ENCODE results near the gene SLA2. TPM values are rescaled to one million over a fixed set of nuclear protein-coding genes. Genes with fewer than 3 reads are reported as not detected.
"Not testable (repeated sequence)": the region's sequence is repeated elsewhere in the genome, so short reads cannot be mapped to it uniquely, and the experiment has no call there.

SLA2 gene
- total RNA-seq, 3 donors from 2014 or later = 1.5 to 1.6 (median 1.6) TPM

DNA sequence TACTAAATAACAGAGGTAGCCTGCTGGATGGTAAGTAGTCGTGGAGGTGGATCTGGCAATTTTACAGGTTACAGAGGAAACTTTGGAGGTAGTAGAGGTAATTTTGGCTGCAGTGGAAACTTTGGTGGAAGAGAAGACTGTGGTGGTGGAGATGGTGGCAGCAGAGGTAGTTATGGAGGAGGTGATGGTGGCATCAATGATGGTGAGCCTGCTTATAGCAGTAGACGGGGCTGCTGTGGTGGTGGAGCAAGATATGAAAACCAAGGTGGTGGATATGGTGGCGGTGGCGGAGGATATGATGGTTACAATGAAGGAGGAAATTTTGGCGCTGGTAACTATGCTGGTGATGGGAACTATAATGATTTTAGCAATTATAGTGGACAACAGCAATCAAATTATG lies 25.1 kb downstream of the SLA2 start:
- intact Hi-C loops (cut with DNase I, micrococcal nuclease) = no loop called here
- no peaks in the 10 kb centered on the region for H3K9me3 ChIP-seq
- H3K36me3 ChIP-seq (ENCODE audit: low read depth) = no peaks in the 10 kb centered on the region
- H3K4me1 ChIP-seq (ENCODE audit: low read depth) = peaks cover 4% of the 10 kb centered on the region
- no peak overlapping the region for H3K4me3 ChIP-seq
- no peak for ATAC-seq
- DNase-seq = no peak
- TF ChIP-seq, protein P1, sequence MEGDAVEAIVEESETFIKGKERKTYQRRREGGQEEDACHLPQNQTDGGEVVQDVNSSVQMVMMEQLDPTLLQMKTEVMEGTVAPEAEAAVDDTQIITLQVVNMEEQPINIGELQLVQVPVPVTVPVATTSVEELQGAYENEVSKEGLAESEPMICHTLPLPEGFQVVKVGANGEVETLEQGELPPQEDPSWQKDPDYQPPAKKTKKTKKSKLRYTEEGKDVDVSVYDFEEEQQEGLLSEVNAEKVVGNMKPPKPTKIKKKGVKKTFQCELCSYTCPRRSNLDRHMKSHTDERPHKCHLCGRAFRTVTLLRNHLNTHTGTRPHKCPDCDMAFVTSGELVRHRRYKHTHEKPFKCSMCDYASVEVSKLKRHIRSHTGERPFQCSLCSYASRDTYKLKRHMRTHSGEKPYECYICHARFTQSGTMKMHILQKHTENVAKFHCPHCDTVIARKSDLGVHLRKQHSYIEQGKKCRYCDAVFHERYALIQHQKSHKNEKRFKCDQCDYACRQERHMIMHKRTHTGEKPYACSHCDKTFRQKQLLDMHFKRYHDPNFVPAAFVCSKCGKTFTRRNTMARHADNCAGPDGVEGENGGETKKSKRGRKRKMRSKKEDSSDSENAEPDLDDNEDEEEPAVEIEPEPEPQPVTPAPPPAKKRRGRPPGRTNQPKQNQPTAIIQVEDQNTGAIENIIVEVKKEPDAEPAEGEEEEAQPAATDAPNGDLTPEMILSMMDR (IDR thresholded peaks at IDR 0.05) = no peak

DNA sequence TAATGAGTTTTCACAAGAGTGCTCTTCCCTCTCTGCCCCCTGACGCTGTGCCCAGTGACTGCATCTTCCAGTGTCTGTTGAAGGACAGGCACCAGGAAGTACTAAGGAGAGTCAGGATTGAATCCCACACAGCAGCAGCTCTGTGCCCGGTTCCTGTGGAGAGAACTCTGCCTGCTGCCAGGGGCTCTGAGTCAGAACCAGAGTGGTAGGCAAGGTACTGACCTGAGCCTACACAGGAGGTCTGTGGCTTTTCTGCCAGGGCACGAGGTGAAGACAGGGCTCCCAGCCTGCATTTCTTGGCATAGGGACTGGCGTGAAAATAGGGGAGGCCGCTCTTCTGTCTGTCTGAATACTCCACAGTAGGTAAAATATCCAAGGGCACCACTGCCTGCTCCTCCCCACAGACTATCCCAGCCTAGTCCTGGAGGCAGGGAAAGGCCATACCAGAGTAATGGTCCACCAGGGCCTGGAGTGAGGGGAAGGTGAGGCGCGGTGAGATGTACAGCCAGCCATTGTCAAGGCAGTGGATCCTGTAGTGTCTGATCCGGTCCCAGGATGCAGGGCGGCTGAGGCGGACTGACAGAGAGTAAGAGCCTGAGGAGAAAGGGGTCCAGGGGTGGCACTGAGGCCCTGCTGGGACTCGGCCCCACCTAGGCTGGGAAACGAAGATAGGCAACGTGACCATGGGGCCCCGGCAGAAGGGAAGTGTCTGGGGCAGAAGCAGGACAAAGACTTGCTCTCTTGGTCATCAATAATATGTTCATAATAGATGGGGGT lies 31.0 kb downstream of the SLA2 start:
- TF ChIP-seq, protein P1 (IDR thresholded peaks at IDR 0.05) = no peak
- DNase-seq (no peak), ATAC-seq (no peak)
- Histone ChIP-seq H3K36me3 (ENCODE audit: low read depth) (no peaks in the 10 kb centered on the region), H3K4me1 (ENCODE audit: low read depth) (no peaks in the 10 kb centered on the region), H3K9me3 (no peaks in the 10 kb centered on the region), H3K4me3 (no peak overlapping the region)
- intact Hi-C loops (cut with DNase I, micrococcal nuclease) = no loop called here

DNA sequence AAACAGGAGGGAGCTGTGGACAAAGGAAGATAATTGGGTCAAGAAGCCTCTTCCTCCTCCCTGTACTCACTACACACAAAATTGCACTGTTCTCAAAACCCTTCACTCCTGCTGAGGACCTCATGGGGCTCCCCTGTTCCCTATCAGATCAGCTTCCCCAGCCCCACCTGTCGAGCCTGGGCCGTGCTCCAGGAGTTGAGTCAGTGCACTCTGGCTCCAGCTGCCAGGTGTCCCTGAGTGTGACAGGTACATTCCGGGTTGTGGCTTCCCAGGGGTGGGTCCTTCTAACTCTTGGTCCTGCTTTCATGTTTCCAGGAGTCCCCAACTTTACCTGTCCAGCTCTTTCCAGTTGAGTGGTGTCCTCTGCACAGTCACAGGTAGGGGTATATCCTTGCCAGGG lies 32.0 kb downstream of the SLA2 start:
- H3K4me1 ChIP-seq (ENCODE audit: low read depth) = no peaks in the 10 kb centered on the region
- H3K36me3 ChIP-seq (ENCODE audit: low read depth) = no peaks in the 10 kb centered on the region
- intact Hi-C loops (cut with DNase I, micrococcal nuclease) = no loop called here
- ATAC-seq (peak; percentile 83), DNase-seq (peak; percentile 31 to 66 (median 49))
- no peaks in the 10 kb centered on the region for H3K9me3 ChIP-seq
- TF ChIP-seq, protein P1 (IDR thresholded peaks at IDR 0.05) = no peak
- no peak overlapping the region for H3K4me3 ChIP-seq

DNA sequence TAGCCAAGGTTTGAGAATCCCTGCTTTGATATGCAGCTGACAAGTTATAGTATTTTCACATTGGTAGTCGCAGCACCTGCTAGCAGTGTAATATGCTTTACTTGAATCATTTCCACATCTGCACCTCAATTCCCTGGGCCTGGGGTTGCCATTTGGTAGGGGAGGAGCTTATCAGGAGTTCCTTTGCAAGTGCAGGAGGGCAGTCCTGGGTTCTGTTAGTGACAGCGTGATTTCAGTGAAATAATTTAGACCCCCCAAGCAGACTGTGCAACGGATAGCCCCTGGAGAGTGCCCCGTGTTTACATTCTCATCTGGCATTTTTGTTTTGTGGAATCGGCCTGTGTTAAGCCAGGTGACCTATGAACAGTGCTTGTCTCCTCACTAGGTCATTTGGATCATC lies 34.4 kb downstream of the SLA2 start:
- ATAC-seq = no peak
- intact Hi-C loops (cut with DNase I, micrococcal nuclease) = no loop called here
- H3K9me3 ChIP-seq = no peaks in the 10 kb centered on the region
- DNase-seq = no peak
- H3K36me3 ChIP-seq (ENCODE audit: low read depth) = no peaks in the 10 kb centered on the region
- peaks cover 14% of the 10 kb centered on the region for H3K4me1 ChIP-seq (ENCODE audit: low read depth)
- no peak overlapping the region for H3K4me3 ChIP-seq
- TF ChIP-seq, protein P1 (IDR thresholded peaks at IDR 0.05) = no peak

DNA sequence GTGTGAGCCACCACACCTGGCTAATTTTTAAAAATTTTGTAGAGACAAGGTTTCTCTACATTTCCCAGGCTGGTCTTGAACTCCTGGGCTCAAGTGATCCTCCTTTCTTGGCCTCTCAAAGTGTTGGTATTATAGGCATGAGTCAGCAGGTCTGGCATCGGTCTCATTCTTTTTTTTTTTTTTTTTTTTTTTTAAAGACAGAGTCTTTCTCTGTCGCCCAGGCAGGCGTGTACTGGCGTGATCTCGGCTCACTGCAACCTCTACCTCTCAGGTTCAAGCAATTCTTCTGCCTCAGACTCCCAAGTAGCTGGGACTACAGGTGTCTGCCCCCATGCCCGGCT lies 37.6 kb downstream of the SLA2 start:
- H3K4me1 ChIP-seq (ENCODE audit: low read depth) = peaks cover 23% of the 10 kb centered on the region
- ATAC-seq; H3K36me3 ChIP-seq (ENCODE audit: low read depth); DNase-seq; H3K4me3 ChIP-seq; H3K9me3 ChIP-seq: not testable (repeated sequence)
- intact Hi-C loops (cut with DNase I, micrococcal nuclease) = loop anchor here in 1 of 2 donors (5.0 kb wide), 1 partner anchor 51 kb away; no protein-coding TSS in a partner anchor

DNA sequence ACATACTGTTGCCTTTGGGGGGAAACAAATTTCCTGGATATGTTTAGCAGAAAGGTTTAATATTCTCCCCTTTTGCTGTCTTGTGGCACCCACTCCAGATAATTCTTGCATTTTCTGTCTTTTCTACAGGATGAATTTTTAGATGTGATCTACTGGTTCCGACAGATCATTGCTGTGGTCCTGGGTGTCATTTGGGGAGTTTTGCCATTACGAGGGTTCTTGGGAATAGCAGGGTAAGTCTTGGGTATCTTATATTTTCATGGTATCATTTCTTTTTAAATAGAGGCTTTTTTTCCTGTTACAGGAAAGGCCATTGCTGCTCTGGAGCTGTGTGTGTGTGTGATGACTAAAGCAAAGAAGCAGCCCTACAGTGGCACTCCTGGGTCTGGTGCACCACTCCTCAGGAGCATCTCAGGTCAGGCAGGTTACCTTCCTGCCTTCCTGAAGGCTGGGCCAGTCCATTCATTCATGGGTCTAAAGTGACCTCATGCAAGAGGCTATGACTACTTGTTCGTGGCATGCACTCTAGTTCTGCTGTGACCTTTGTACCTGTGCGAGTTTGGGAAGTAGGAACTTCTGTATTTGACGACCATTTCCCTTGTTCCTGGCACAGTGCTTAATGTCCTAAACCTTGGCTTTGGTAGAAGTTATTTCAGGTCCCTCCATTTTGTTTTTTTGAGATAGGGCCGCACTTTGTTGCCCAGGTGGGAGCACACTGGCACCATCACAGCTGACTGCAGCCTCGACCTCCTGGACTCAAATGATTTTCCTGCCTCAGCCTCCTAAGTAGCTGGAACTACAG lies 38.2 kb downstream of the SLA2 start:
- Histone ChIP-seq H3K4me1 (ENCODE audit: low read depth) (peaks cover 23% of the 10 kb centered on the region), H3K9me3 (no peaks in the 10 kb centered on the region), H3K36me3 (ENCODE audit: low read depth) (peaks cover 2% of the 10 kb centered on the region), H3K4me3 (no peak overlapping the region)
- TF ChIP-seq, protein P1 (IDR thresholded peaks at IDR 0.05) = no peak
- intact Hi-C loops (cut with DNase I, micrococcal nuclease) = loop anchor here in 1 of 2 donors (5.0 kb wide), 1 partner anchor 50 kb away; no protein-coding TSS in a partner anchor
- DNase-seq (peak in 2 of 3 donors; percentile 40 to 42), ATAC-seq (peak; percentile 57)

Data from mucosa of descending colon (tissue), 3 donors.